Gastrocnemius medialis (tissue), 4 donors: Measurements from ENCODE around the gene CITED1. TPM values are rescaled to one million over a fixed set of nuclear protein-coding genes. Genes with fewer than 3 reads are reported as not detected.

Experiments used
- ATAC-seq, 2 donors: fragments of 150-250 bp; one replicate each; pipeline ENCODE4 v1.9.1; 2016
- DNase-seq, 2 donors: peaks; one replicate each; pipeline ENCODE4 v3.0.0-alpha.2; 2019
- H3K27ac ChIP-seq, 4 donors: fragments of 200-600 bp; sonication (generic); 1 replicate in 1 of 4; 2 replicates in 3 of 4; pipeline ENCODE4 v1.5.1; 2016 to 2018; ENCODE audit warnings: mild to moderate bottlenecking in 2 of 4, moderate library complexity in 1 of 4
- H3K27me3 ChIP-seq, 3 donors: fragments of 200-600 bp; sonication (generic) in 2 of 3; 1 replicate in 1 of 3; 2 replicates in 2 of 3; pipeline versions ENCODE4 v1.5.1 to v1.6.0; 2016 to 2019; ENCODE audit warnings: mild to moderate bottlenecking in 1 of 3, moderate library complexity in 1 of 3
- H3K36me3 ChIP-seq, 2 donors: fragments of 200-600 bp; sonication (generic) in 1 of 2; one replicate each; pipeline ENCODE4 v1.5.1; 2017 to 2018
- H3K4me1 ChIP-seq, 2 donors: fragments of 200-600 bp; sonication (generic) in 1 of 2; one replicate each; pipeline ENCODE4 v1.5.1; 2016 to 2017; ENCODE audit warnings: mild to moderate bottlenecking in 2 of 2
- H3K4me3 ChIP-seq, 4 donors: fragments of 200-600 bp; sonication (generic) in 3 of 4; 1 replicate in 1 of 4; 2 replicates in 3 of 4; pipeline ENCODE4 v1.5.1; 2016 to 2019; ENCODE audit warnings: mild to moderate bottlenecking in 2 of 4
- H3K9me3 ChIP-seq, 3 donors: fragments of 200-600 bp; sonication (generic) in 2 of 3; 1 replicate in 1 of 3; 2 replicates in 2 of 3; pipeline ENCODE4 v1.5.1; 2016 to 2019
- CTCF ChIP-seq, 5 experiments: fragments of 450-650 bp in 3 of 5; fragments of 200-600 bp in 2 of 5; sonication (generic) in 2 of 5; IDR thresholded peaks in 4 of 5; conservative IDR thresholded peaks in 1 of 5; 1 replicate in 4 of 5; 2 replicates in 1 of 5; pipeline ENCODE4 v1.5.1; 2016 to 2019; ENCODE audit warnings: antibody characterized with exemption in 5 of 5, mild to moderate bottlenecking in 3 of 5, moderate library complexity in 3 of 5
- POLR2A ChIP-seq, 2 donors: fragments of 450-650 bp; IDR thresholded peaks; one replicate each; pipeline ENCODE4 v1.6.1; 2017; ENCODE audit warnings: antibody characterized with exemption in 2 of 2, mild to moderate bottlenecking in 2 of 2, moderate library complexity in 2 of 2
- in situ Hi-C, 4 donors: fragments of 200-750 bp; cut with MboI; loops; one replicate each; pipeline versions ENCODE4 v1.15.0 to v1.8.0; 2017; ENCODE audit warnings: low sequenced_read_pairs in 4 of 4
- intact Hi-C: fragments of 100-400 bp; cut with DNase I; formaldehyde crosslinking; loops from one replicate; pipeline ENCODE4 v1.15.1; 2023; ENCODE audit warnings: low total_unique reads
- total RNA-seq, 4 donors: library from RNA; depleted of rRNA; stranded (reverse); fragments of >200 nt; gene quantifications; one replicate each; pipeline versions ENCODE4 v1.1.0 to v1.2.3, GENCODE V29; 2016

Gene CITED1
- total RNA-seq, 4 donors from 2014 or later = not detected

- Histone ChIP-seq H3K36me3 (no peaks in the 10 kb centered on the region), H3K27me3 (peaks cover 2 to 70% (median 62%) of the 10 kb centered on the region in 3 donors), H3K4me1 (peaks cover 0 to 11% of the 10 kb centered on the region in 2 donors), H3K9me3 (no peaks in the 10 kb centered on the region), H3K27ac (no peak overlapping the region), H3K4me3 (peak overlapping the region; percentile 58 to 69 (median 64))
- peak; percentile 71 to 77 for ATAC-seq
- DNase-seq = no peak
- no peak for TF ChIP-seq CTCF (IDR thresholded peaks at IDR 0.05 in 4 of 5, conservative IDR thresholded peaks at IDR 0.05 in 1 of 5)
- no peak for TF ChIP-seq POLR2A (IDR thresholded peaks at IDR 0.05)
- in situ Hi-C loops (no loop called here), intact Hi-C loops (loop anchor here (10.0 kb wide), 1 partner anchor 158 kb away; no protein-coding TSS in a partner anchor)
Measured at GRCh38 chrX:72306851-72307645, 1.3 kb upstream of the CITED1 start.

GRCh38 chrX:72306085-72306801 is 529 bp upstream of the CITED1 start:
- Histone ChIP-seq H3K27ac (no peak overlapping the region), H3K27me3 (peaks cover 2 to 70% (median 56%) of the 10 kb centered on the region in 3 donors), H3K4me1 (peaks cover 0 to 11% of the 10 kb centered on the region in 2 donors), H3K4me3 (peak overlapping the region; percentile 58 to 69 (median 64)), H3K36me3 (no peaks in the 10 kb centered on the region), H3K9me3 (no peaks in the 10 kb centered on the region)
- intact Hi-C loops = loop anchor here (10.0 kb wide), 1 partner anchor 159 kb away; no protein-coding TSS in a partner anchor
- no peak for TF ChIP-seq CTCF (IDR thresholded peaks at IDR 0.05 in 4 of 5, conservative IDR thresholded peaks at IDR 0.05 in 1 of 5)
- TF ChIP-seq POLR2A (IDR thresholded peaks at IDR 0.05) = no peak
- ATAC-seq = peak; percentile 10 to 24
- in situ Hi-C loops = no loop called here
- no peak for DNase-seq

GRCh38 chrX:72304877-72305276 is 837 bp downstream of the CITED1 start:
- no peak for TF ChIP-seq CTCF (IDR thresholded peaks at IDR 0.05 in 4 of 5, conservative IDR thresholded peaks at IDR 0.05 in 1 of 5)
- no peak for TF ChIP-seq POLR2A (IDR thresholded peaks at IDR 0.05)
- in situ Hi-C loops = no loop called here
- Histone ChIP-seq H3K36me3 (no peaks in the 10 kb centered on the region), H3K27ac (no peak overlapping the region), H3K27me3 (peaks cover 2 to 69% (median 49%) of the 10 kb centered on the region in 3 donors), H3K9me3 (no peaks in the 10 kb centered on the region), H3K4me3 (peak overlapping the region in 3 of 4 donors; percentile 13 to 60 (median 40)), H3K4me1 (peaks cover 0 to 11% of the 10 kb centered on the region in 2 donors)
- intact Hi-C loops = loop anchor here (10.0 kb wide), 1 partner anchor 160 kb away; no protein-coding TSS in a partner anchor
- no peak for ATAC-seq
- DNase-seq = no peak

DNA sequence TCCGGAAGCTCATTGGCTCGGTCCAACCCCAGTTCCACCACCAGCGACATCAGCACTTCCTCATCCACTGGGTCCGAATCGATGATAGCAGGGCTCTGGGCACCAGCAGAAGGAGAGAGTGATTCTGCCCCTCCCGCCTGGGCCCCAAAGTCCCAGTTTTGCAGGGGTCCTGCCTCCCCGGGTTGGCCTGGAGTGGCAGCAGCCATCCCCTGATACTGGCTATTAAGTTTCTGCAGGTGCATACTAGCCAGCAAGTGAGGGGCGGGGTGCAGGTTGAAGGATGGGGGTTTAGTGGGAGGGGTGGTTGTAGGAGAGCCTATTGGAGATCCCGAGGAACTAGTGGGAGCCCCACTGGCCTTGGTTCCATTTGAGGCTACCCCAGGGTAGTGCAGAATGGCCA is 3.9 kb downstream of the CITED1 start:
- Histone ChIP-seq H3K9me3 (no peaks in the 10 kb centered on the region), H3K27me3 (peaks cover 2 to 54% (median 19%) of the 10 kb centered on the region in 3 donors), H3K4me3 (no peak overlapping the region), H3K27ac (no peak overlapping the region), H3K36me3 (no peaks in the 10 kb centered on the region), H3K4me1 (peaks cover 0 to 7% of the 10 kb centered on the region in 2 donors)
- TF ChIP-seq CTCF (IDR thresholded peaks at IDR 0.05 in 4 of 5, conservative IDR thresholded peaks at IDR 0.05 in 1 of 5) (no peak), POLR2A (IDR thresholded peaks at IDR 0.05) (no peak)
- DNase-seq (no peak), ATAC-seq (no peak)
- intact Hi-C loops = loop anchor here (10.0 kb wide), 1 partner anchor 163 kb away; no protein-coding TSS in a partner anchor
- in situ Hi-C loops = no loop called here
